Hepatocyte (in vitro differentiated cells): ENCODE measurements around the gene DAB2IP.

ENCODE experiments used
- CTCF ChIP-seq: fragments of 200-600 bp; sonication (generic); IDR thresholded peaks from 2 replicates; pipeline ENCODE4 v1.5.1; 2016; ENCODE audit warnings: antibody characterized with exemption, mild to moderate bottlenecking; ENCODE audit not compliant: poor library complexity
- EZH2 ChIP-seq: fragments of 200-600 bp; sonication (generic); IDR thresholded peaks from 2 replicates; pipeline ENCODE4 v1.6.1; 2016; ENCODE audit warnings: antibody characterized with exemption, mild to moderate bottlenecking, borderline replicate concordance
- EZH2phosphoT487 ChIP-seq: fragments of 200-600 bp; sonication (generic); IDR thresholded peaks from one replicate; pipeline ENCODE4 v1.6.1; 2018; ENCODE audit warnings: antibody characterized with exemption, mild to moderate bottlenecking, low read depth, moderate library complexity; ENCODE audit not compliant: unreplicated experiment, severe bottlenecking

- TF ChIP-seq EZH2 = no peak
- peak; percentile 58 for TF ChIP-seq CTCF
- no peak for TF ChIP-seq EZH2phosphoT487
Observed at GRCh38 chr9:121640076-121640475, 11.4 kb upstream of the DAB2IP start.
